Mammary epithelial cell (primary cell): Measurements from ENCODE around the gene NIPBL.

Source experiments
- CTCF ChIP-seq, 2 donors: IDR thresholded peaks in 1 of 2; conservative IDR thresholded peaks in 1 of 2; 2 replicates each; pipeline ENCODE4 v1.5.1; 2011 to 2012; ENCODE audit warnings: inconsistent platforms in 2 of 2, low read length in 2 of 2, mild to moderate bottlenecking in 2 of 2, control low read depth in 1 of 2, low read depth in 1 of 2; ENCODE audit not compliant: insufficient read depth in 1 of 2; ENCODE audit errors: extremely low read depth in 1 of 2
- EZH2 ChIP-seq: IDR thresholded peaks from 2 replicates; pipeline ENCODE4 v1.6.1; 2012; ENCODE audit warnings: low read length, inconsistent platforms, borderline replicate concordance

GRCh38 chr5:37080697-37081096, 204.1 kb downstream of the NIPBL start:
- no peak for TF ChIP-seq CTCF (conservative IDR thresholded peaks at IDR 0.05 in 1 of 2, IDR thresholded peaks at IDR 0.05 in 1 of 2; ENCODE audit: extremely low read depth in 1 of 2, insufficient read depth in 1 of 2, low read depth in 1 of 2, low read length in 2 of 2)
- no peak for TF ChIP-seq EZH2
